Ectodermal cell (in vitro differentiated cells): ENCODE data around the gene SLC25A21.

Source experiments
- H3K27ac ChIP-seq: 2 replicates; pipeline ENCODE4 v1.7.0; 2013; ENCODE audit warnings: mild to moderate bottlenecking, low read depth, low read length; ENCODE audit not compliant: insufficient read depth, poor library complexity, severe bottlenecking
- H3K27me3 ChIP-seq: 2 replicates; pipeline ENCODE4 v1.7.0; 2013; ENCODE audit warnings: mild to moderate bottlenecking, low read length; ENCODE audit not compliant: insufficient read depth, control insufficient read depth, poor library complexity, severe bottlenecking
- H3K36me3 ChIP-seq: one replicate; pipeline ENCODE4 v1.7.0; 2013; ENCODE audit warnings: low read length; ENCODE audit not compliant: control insufficient read depth, insufficient read depth
- H3K4me1 ChIP-seq: one replicate; pipeline ENCODE4 v1.7.0; 2013; ENCODE audit warnings: low read length; ENCODE audit not compliant: control insufficient read depth, insufficient read depth
- H3K4me3 ChIP-seq: 2 replicates; pipeline ENCODE4 v1.7.0; 2013; ENCODE audit warnings: low read depth, low read length, control low read depth; ENCODE audit not compliant: insufficient read depth
- H3K9me3 ChIP-seq: 2 replicates; pipeline ENCODE4 v1.7.0; 2013; ENCODE audit warnings: mild to moderate bottlenecking, low read length, moderate library complexity; ENCODE audit not compliant: control insufficient read depth
- WGBS, 2 experiments: methylation state at CpG; one replicate each; pipeline ENCODE4 v1.1.7; 2013; ENCODE audit warnings: missing lambda C conversion rate in 2 of 2; 5-methylcytosine and 5-hydroxymethylcytosine counted together

The SLC25A21 gene

DNA sequence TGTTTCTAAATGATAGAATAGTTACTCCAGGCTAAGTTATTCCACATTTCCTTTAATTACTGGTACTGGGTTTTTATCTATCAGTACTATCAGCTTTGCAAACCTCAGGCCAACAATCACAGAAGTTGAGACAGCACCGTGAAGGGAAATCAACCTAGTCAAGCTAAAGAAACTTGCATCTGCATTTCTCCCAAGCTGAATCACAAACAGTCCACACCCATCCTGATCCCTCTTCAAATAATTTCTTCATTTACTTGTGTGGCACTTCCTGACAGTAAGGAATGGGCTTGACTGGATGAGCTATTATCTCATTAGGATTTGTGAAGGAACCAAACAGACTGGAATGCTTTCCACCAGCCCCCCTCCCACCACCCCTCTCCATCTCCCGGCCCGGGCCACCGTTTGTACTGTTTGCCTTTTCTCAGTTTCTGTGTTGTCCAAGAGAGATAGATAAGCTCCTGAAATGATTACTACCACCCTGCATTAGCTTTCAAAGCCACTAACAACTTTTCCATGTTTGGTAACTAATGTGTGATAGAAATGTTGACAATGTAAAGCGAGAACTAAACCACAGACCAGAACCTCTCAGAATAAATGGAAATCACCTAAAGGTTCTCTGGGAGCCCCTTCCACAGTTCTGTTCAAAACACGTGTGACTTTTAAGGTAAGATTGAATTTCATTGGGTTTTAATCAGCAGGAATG lies 236.3 kb downstream of the SLC25A21 start:
- H3K27me3 ChIP-seq: no peaks in the 10 kb centered on the region
- no peak overlapping the region for H3K4me3 ChIP-seq
- 87 to 90% methylated on average over 5 to 6 of the region's 6 CpGs for WGBS, 2 experiments
- H3K27ac ChIP-seq: no peak overlapping the region
- H3K4me1 ChIP-seq: no peaks in the 10 kb centered on the region
- H3K9me3 ChIP-seq: no peaks in the 10 kb centered on the region
- H3K36me3 ChIP-seq: no peaks in the 10 kb centered on the region

GRCh38 chr14:36934304-36934703 lies 238.1 kb downstream of the SLC25A21 start:
- Histone ChIP-seq H3K4me3 (no peak overlapping the region), H3K27me3 (no peaks in the 10 kb centered on the region), H3K36me3 (no peaks in the 10 kb centered on the region), H3K4me1 (no peaks in the 10 kb centered on the region), H3K9me3 (no peaks in the 10 kb centered on the region), H3K27ac (no peak overlapping the region)
- WGBS, 2 experiments: 71% methylated on average over 1 of the region's 1 CpG; no CpG with 5 or more reads in 1 of the 2 experiments

GRCh38 chr14:36931791-36932190 lies 240.6 kb downstream of the SLC25A21 start:
- no peak overlapping the region for H3K4me3 ChIP-seq
- no peak overlapping the region for H3K27ac ChIP-seq
- no peaks in the 10 kb centered on the region for H3K9me3 ChIP-seq
- WGBS, 2 experiments: 81 to 96% methylated on average over 2 of the region's 2 CpGs
- no peaks in the 10 kb centered on the region for H3K4me1 ChIP-seq
- H3K27me3 ChIP-seq: no peaks in the 10 kb centered on the region
- no peaks in the 10 kb centered on the region for H3K36me3 ChIP-seq

DNA sequence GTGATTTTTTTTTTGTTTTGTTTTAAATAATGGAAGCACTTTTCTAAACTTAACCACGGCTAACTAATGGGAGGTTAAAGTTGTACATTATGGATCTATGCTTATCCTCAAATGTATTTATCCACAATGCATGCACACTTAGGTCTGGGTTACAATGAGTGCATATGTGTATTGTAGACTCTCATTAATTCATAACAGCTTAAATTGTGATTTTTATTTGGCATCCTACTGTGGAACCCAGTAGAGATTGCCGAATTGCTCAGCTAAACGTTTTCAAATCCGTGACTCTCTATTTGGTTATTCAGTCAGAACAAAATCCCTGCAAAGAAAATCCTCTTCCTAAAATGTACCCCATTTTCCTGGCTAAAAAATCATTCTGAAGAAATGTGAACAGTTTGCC lies 244.0 kb downstream of the SLC25A21 start:
- WGBS, 2 experiments: 88 to 91% methylated on average over 3 of the region's 4 CpGs
- no peaks in the 10 kb centered on the region for H3K4me1 ChIP-seq
- no peaks in the 10 kb centered on the region for H3K27me3 ChIP-seq
- H3K27ac ChIP-seq: no peak overlapping the region
- no peaks in the 10 kb centered on the region for H3K9me3 ChIP-seq
- H3K4me3 ChIP-seq: no peak overlapping the region
- no peaks in the 10 kb centered on the region for H3K36me3 ChIP-seq

DNA sequence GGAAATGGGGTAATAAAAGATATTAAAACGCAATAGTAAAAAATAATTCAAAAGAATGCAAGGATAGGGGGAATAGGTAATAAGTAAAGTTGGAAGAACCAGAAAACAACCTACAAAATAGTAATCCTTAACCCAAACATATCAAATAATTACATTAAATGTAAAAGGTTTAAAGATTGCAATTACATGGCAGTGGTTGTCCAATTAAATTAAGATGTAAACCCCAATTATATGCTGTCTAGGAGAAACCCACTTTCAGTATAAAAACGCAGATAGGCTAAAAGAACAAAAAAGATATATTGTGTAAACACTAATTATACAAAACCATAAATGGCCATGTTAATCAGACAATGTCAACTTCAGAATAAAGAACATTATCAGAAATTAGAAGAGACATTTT lies 247.3 kb downstream of the SLC25A21 start:
- H3K36me3 ChIP-seq: no peaks in the 10 kb centered on the region
- H3K4me3 ChIP-seq: no peak overlapping the region
- WGBS, 2 experiments: no CpG with 5 or more reads among the region's 2 CpGs

DNA sequence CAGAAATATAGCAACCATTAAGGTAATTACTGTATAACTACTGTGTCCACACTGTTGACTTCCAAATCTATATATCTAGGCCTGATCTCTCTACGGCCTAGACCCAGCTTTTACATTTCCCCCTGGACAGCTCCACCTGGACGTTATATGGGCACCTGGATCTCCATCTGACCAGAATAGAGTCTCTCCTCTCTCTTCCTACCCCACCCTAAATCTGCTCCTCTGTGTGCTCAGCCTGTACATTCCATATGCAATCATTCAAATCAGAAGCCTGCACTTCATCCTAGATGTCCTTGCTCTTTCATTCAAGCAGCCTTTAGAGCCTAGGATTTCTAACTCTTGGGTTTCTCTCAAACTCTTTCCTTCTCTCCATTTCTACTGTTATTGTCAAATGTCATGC lies 255.7 kb downstream of the SLC25A21 start:
- no peaks in the 10 kb centered on the region for H3K9me3 ChIP-seq
- 90 to 92% methylated on average over 2 of the region's 2 CpGs for WGBS, 2 experiments
- H3K36me3 ChIP-seq: no peaks in the 10 kb centered on the region
- no peaks in the 10 kb centered on the region for H3K27me3 ChIP-seq
- no peak overlapping the region for H3K4me3 ChIP-seq
- no peaks in the 10 kb centered on the region for H3K4me1 ChIP-seq
- H3K27ac ChIP-seq: no peak overlapping the region

More for the DNA sequence above, 247.3 kb downstream of the SLC25A21 start:
- Histone ChIP-seq H3K27me3 (no peaks in the 10 kb centered on the region), H3K9me3 (no peaks in the 10 kb centered on the region), H3K27ac (no peak overlapping the region), H3K4me1 (no peaks in the 10 kb centered on the region)

DNA sequence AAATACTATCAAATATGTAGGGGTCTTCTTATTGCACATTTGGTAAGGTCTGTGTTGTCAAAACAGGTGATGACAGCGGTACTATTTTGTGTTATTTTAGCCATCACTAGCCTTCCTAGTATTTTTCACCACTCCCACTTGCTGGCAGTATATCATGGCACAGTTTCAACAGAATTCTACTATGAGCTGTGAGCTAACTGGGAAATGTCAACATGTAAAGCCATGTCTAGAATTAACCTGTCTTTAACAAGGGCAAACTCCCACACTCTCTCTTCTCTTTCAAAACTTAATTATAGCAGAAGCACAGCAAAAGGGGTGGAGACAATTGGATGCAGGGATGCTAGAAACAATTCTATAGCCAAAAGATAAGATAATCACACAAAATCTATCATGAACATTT lies 257.3 kb downstream of the SLC25A21 start:
- Histone ChIP-seq H3K4me1 (no peaks in the 10 kb centered on the region), H3K27me3 (no peaks in the 10 kb centered on the region), H3K9me3 (no peaks in the 10 kb centered on the region), H3K4me3 (no peak overlapping the region), H3K27ac (no peak overlapping the region), H3K36me3 (no peaks in the 10 kb centered on the region)
- WGBS, 2 experiments: 100% methylated on average over 1 of the region's 1 CpG

DNA sequence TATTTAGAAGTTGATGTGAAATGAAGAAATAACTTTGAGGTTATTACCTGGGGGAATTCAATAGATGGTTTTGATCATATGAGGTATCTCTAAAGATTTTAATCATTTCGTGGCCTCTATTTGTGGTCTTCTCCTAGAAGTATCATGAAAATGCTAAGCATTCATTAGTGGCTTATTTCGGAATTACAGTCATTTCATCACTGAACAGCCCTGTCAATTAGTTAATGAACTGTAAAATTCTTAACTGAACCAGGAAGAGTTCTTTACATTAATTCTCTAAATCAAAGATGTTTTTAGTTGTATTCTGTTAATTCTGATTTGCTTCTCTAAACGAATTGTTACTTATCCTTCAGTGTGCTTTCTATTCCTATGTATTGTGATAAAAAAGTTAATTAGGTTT lies 261.8 kb downstream of the SLC25A21 start:
- Histone ChIP-seq H3K27ac (no peak overlapping the region), H3K36me3 (no peaks in the 10 kb centered on the region), H3K4me1 (no peaks in the 10 kb centered on the region), H3K27me3 (peaks cover 4% of the 10 kb centered on the region), H3K4me3 (no peak overlapping the region), H3K9me3 (no peaks in the 10 kb centered on the region)
- 92 to 96% methylated on average over 1 to 3 of the region's 3 CpGs for WGBS, 2 experiments

DNA sequence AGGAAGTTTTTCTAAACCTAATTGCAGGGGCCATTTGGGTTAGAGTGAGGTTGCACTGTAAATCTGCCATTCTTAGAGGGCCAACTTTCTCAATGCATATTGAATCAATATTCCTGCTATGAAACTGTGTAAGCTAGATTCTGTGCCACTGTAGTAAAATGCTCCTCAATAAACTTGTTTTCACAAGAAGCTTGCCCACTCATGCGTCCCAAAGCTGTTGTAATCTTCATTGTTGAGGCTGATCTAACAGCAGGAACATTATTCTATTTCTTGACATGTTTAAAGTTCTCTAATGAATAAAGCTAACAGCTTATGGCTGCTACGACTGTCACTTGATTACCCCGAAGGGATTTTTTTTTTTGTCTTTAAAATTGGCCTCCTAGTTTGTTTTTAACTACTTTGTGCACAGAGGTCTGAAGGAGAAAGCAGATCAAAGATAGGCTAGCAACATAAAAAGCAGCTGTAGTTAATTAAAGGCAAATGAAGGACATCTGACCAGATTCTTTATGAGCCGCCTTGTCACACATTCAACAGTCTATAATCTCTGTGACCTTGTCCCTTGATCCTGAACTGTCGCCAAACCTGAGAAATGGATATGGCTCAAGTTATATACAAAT lies 267.0 kb downstream of the SLC25A21 start:
- 85 to 89% methylated on average over 5 of the region's 5 CpGs for WGBS, 2 experiments
- Histone ChIP-seq H3K9me3 (no peaks in the 10 kb centered on the region), H3K27me3 (peaks cover 4% of the 10 kb centered on the region)

DNA sequence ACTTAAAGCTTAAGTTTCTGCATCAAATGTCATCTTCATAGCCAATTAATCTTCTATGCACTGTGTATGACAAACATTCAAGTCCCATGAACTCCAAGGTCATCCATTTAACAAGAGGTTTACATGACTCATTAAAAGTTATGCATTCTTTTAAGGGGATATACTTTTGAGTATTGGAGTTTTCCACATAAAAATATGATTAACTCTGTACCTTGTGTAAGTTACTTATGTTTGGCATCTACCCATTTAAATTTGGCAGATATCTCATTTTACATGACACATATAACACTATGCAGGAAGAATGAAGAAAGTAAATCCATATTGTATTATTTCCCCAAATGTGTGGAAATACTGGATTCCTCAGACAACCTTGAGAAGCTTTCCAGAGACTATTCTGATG lies 270.5 kb downstream of the SLC25A21 start:
- no peak overlapping the region for H3K27ac ChIP-seq
- no peak overlapping the region for H3K4me3 ChIP-seq
- no peaks in the 10 kb centered on the region for H3K36me3 ChIP-seq
- peaks cover under 1% of the 10 kb centered on the region for H3K27me3 ChIP-seq
- no peaks in the 10 kb centered on the region for H3K4me1 ChIP-seq
- H3K9me3 ChIP-seq: no peaks in the 10 kb centered on the region

More for the DNA sequence above, 267.0 kb downstream of the SLC25A21 start:
- Histone ChIP-seq H3K36me3 (no peaks in the 10 kb centered on the region), H3K27ac (no peak overlapping the region), H3K4me1 (no peaks in the 10 kb centered on the region), H3K4me3 (no peak overlapping the region)
